SIG-M5 (cell line): ENCODE measurements around the gene VCPKMT.
A peak's percentile ranks its signal among the peaks of the same experiment; 100 is the strongest.

Source experiments
- DNase-seq: peaks from one replicate; lab custom pipeline; 2025; lab: John Stamatoyannopoulos, UW

The VCPKMT gene

DNA sequence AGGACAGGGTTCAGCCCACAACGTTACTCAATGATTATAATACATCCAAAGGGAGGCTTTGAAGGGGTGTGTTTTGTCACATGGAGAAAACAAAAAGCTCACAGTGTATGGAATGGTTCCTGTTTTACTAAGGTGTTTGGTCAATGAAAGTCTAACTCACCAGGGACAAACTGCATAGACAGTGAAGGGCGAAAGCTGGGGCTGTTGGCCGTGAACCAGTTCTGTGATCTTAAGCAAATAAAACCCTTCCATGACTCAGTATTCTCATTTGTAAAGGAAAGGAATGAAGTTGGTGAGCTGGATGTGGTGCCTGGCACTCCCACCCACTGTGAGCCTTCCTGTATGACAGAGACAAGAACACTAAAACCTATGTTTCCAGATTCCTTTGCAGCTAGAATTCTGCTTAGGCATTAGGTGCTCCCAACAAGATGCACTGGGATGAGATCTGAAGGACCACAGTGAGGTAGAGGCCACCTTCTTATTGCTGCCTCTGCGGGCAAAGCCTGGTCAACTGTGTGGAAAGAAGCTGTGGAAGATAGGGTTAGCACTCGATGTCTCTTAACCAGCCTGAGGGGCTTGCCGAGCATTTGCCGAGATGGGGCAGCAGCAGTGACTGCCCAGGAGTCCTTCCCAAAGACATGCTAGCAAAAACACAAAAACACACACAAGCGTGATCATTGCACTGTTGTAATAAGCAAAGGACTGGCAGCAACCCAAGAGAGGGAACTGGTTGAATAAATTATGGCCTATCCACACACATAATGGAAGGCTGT, 48.5 kb downstream of the VCPKMT start:
- DNase-seq, result no peak

DNA sequence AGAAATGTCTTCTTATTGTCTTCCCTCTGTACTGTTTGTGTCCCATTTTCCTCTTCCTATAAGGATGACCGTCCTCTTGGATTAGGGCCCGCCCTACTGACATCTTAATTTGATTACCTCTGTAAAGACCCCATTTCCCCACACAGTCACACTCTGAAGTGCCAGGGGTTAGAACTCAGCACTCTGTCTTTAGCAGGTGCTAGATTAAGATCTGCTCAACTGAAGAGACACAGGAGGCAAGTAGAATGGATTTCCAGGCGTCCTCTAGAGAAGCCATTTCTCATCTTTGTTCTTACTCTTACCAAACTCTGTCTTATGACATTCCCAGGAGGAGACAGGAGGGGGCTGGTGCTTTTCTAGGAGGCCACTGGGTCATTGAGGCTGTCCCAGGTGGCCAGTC, 50.8 kb downstream of the VCPKMT start:
- no peak for DNase-seq

DNA sequence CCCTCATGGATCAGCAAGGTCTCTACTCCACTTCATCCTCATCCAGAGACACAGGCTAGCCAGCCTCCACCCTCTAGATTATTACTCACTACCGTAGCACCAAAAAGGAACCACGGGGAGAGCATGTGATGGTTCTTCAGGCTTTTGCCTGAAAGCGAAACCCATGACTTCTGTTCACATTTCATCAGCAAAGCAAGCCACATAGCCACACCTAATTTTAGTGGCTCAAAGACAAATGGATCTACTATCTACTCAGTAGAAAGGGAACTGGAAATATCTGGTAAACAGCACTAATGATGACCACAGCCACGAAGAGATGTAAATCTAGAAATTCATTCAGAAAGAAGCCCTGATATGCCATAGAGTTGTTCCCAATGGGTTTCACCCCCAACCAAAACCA, 51.4 kb downstream of the VCPKMT start:
- DNase-seq, result peak; percentile 57

DNA sequence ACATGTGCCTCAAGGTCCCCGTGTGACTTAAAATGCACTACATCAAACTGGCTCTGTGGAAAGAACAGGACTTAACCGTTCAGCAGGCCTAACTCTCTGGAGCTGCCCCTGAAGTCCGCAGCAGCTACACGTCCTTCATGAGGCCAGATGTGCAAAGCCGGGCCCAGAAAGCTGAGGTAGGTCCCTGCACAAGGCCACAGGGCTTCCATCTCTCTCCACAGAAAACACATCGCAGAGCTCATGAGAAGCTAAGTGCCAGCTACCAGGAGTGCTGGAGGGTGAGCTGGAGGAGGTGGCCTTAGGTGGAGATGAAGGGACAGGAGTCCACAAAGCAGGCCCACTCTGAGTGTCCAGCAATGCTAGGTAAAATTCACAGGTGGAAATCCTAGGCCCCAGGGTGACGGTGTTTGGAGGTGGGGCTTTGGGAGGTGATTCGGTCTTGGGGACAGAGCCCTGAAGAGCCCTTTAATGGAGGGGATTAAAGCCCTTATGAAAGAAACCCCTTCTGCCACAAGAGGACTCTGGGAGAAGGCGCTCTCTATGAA, 52.4 kb downstream of the VCPKMT start:
- DNase-seq, result no peak

DNA sequence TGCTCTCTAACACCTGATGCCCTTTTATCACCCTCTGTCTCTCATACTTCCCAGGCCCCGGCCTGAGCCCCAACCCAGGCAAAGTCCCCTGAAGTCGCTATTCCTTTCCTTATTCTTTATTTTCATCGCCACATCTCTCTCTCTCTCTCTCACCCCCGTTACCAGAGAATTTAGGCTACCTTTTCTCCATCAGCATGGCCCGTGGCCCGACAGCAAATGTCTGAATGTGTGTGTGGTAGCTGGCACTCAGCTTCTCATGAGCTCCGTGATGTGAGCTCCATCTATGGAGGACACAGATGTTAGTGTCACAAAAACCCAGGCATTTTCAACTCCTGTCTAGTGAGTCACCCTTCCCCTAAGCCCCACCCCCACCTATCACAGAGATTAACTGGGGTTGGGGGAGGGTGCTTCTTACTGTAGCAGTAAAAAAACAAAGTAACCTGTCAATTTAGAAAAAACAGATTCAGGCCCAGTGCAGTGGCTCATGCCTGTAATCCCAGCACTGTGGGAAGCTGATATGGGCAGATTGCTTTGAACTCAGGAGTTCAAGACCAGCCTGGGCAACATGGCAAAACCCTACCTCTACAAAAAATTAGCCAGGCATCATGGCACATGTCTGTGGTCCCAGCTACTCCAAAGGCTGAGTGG, 53.8 kb downstream of the VCPKMT start:
- no peak for DNase-seq

DNA sequence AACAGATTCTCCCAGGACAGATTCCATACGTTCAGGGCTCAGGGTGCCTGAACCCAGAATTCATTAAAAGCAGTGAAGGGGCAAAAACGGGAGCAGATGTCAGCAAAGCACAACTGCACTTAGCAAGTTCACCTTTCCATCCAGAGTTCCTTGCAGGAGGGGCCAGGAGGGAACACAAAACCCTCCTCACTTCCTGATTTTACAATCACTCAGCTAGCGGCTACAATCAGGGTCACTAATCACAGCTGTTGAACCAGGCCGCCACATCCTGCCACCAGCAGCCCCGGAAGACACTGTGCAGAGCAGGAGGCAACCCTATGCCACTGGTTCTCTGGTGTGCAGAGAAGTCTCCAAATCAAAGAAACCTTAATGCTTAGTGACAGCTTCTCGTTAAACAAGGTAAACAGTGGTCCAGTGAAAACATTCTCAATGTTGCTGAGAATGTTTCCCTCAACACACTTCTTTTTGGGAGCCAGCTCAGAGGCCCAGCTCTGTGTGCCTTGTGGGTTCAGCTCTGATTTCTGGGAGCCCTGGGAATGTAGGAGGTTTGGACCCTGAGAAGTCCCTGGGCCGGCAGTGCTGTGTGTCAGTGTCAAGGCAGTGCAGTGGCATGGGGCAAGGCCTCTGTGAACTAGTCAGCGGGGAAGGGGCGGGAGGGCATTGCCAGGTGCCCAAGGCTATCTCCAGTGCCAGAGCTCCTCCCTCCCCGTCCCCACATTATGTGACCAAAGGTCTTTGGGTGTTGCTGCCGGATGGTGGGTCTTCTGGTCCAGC, 54.5 kb downstream of the VCPKMT start:
- peak; percentile 40 for DNase-seq

DNA sequence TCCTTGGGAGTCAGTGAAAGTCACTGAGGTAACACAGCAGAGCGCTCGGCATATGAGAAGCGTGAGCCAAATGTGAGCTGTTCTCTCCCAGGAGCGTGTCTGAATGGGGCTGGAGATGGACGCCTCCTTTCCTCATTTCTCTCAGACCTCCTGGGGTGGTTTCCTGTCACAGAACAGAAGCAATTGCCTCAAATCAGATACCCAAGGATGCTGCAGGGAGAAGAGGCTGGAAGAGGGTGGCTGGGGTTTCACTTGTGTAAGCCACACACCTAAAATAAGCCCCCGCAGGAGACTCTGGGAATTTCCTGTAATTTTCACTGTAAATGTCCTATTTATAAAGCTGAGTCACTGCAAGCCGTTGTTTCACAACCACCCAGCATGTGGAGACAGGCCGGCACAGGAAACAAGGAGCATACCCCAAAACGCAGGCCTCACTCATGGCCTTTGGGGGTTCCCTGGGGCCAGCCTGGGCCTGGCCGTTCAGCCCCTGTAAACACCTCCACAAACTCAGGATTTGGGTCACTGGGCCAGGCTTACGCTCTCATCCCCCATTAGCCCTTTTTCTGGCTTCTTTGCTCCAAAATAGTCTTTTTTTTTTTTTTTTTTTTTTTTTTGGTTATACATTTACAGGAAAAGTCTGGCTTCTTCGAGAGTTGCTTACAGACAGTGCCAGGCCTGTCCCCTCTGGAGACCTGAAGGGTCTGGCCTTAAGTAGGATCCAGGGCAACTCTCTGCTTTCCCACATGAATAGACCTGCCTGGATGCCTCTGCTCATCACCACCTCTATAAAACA, 55.3 kb downstream of the VCPKMT start:
- peak; percentile 24 for DNase-seq

DNA sequence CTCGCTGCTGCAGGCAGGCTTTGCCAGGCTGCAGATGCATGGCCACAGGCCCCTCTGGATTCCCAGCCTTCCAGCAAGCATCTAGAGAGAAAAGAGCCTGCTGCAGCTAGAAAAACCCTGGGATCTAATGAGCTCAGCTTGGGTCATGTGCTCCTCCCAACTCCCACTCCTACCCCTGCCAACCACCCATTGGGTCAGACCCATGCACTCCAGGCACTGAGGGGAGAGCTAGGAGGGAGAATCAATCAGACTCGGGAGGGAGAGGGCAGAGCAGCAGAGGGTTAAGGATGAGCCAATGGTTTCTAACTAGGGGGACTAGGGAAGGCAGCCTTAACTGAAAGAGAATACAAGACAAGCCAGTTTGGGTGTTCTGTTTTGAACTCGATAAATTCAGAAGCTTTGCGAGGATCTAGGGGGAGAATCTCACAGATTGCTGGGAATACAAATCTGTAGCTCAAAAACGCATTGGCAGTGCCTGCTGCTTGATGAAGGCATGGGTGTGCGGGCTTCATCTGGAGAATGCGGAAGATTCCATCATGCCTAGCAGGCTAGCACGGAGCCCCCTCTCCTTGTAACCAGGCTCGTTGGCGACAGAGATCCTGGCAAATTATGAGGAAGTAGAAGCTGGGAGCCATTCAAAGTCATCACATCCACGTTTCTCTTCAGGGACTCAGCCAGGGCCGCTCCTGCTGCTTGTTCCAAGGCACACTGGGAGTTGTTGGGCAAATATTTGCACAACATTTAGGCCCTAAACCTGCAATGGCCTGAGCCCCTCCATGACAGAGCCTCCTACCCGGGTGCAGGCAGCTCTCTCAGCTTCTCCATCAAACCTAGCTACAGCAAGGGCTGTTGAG, 56.4 kb downstream of the VCPKMT start:
- DNase-seq, result no peak
